GM19035 (cell line): Measurements from ENCODE around the gene OSTM1.
"Not testable (repeated sequence)": the region's sequence is repeated elsewhere in the genome, so short reads cannot be mapped to it uniquely, and the experiment has no call there.

Source experiments
- ATAC-seq: cut with Tn5 transposase; IDR thresholded peaks from one replicate; pipeline ENCODE4 v1.9.1; 2021; ENCODE audit not compliant: unreplicated experiment

OSTM1 gene

DNA sequence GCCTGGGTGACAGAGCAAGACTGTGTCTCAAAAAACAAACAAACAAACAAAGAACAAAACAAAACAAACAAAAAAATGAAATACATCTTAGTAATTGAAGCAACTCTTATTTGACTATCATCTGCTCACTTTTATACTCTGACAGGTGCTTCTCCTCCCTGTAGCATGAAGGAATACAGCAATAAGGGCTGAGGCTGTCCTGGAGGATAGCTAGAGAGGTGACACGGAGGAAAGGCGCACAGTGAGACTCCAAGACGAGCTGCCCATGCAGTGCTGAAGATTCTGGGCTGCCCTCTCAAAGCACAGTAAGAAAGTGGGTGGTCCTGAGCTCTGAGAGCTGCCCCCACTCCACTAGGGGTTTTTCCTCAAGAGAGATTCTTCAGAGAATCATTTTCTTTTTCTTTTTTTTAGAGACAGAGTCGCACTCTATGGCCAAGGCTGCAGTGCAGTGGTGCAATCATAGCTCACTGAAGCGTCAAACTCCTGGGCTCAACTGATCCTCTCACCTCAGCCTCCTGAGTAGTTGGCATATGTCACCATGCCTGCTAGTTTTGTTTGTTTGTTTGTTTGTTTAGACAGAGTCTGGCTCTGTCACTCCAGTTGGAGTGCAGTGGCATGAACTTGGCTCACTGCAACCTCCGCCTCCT lies 50.0 kb downstream of the OSTM1 start:
- no peak for ATAC-seq

DNA sequence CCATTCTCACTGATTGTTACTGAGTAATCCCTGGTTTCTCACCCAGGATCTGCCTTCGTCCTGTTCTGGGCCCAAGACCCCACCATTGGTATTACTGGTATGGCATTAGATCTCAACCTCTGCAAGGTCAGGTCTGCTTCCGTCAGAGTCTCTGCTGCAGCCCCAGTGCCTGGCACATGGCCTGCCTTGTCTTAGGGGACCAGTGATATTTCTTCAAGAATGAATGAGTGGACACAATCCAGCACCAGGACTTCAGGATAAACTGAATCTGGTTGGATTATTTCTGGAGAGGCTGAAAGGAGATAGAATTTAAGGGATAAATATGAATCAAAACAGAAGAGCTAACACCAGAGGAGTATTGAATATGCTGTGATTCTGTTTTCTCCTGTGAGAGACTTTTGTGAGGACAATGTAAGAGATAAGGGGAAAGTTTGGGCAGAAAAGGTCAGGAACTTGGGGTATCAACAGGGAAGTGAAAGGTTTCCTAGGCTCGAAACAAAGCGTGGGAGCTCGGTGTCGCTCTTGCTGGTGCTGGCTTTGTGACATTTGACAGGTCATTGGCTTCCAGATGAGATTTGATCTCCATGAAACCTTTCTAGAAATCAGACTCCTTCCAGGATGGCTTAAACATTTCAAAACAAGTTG lies 53.9 kb downstream of the OSTM1 start:
- ATAC-seq = no peak

DNA sequence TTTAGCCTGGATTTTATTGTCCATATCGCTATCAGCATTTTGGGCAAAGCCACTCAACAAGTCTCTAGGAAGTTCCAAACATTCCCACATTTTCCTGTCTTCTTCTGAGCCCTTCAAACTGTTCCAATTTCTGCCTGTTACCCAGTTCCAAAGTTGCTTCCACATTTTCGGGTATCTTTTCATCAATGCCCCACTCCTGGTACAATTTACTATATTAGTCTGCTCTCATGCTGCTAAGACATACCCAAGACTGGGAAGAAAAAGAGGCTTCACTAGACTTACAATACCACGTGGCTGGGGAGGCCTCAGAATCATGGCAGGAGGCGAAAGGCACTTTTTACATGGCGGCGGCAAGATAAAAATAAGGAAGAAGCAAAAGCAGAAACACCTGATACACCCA lies 58.3 kb downstream of the OSTM1 start:
- ATAC-seq = not testable (repeated sequence)

DNA sequence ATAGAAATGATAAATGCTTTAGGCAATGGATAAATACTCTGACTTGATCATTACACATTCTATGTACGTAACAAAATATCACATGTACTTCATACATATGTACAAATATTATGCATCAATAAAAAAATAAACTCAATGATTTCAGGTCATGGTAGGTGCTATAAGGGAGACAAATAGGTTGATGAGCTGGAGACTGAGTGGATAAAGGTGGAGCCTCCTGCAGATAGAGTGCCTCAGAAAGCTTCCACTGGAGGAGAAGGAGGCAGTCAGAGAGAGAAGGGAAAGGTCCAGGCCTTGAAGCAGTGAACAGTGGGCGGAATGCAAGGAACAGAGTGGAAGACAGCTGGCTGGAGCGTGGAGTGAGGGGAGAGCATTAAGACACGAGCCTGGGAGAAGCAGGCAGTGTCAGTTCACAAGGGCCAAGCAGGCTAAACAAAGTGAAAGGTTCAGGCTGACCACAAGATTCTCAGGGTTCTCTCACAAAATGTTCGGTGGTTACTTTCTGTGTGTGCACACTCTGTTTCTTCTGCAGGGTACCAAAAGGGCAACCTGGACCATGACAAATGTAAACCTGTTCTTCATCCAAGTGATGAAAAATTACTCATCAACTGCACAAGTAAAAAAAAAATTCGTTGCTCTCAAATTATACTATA lies 60.6 kb downstream of the OSTM1 start:
- no peak for ATAC-seq

DNA sequence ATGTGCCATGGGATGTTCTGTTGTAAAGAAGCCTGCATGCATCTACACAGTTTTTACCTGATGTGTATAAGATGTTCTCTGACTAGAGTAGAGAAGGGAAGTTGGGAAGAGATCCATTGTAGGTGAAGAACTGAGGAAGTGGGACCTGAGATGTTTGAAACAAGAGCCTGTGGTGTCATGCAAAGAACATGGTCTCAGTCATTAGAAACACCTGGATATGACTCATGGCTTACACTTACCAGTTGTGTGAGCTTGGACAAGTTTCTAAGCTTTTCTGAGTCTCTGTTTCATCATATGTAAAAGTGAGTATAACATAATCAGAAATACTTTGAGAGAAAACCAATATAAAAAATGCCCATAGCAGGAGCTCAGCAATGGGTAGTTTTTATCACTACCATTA lies 64.6 kb downstream of the OSTM1 start:
- ATAC-seq = no peak

DNA sequence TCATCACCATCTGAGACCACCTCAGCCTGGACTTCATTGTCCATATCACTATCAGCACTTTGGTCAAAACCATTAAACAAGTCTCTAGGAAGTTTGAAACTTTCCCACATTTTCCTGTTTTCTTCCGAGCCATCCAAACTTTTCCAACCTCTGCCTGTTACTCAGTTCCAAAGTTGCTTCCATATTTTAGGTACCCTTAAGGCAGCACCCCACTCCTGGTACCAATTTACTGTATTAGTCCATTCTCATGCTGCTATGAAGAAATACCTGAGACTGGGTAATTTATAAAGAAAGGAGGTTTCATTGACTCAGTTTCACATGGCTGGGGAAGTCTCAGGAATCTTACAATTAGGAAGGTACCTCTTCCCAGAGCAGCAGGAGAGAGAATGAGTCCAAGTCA lies 65.3 kb downstream of the OSTM1 start:
- ATAC-seq = not testable (repeated sequence)

DNA sequence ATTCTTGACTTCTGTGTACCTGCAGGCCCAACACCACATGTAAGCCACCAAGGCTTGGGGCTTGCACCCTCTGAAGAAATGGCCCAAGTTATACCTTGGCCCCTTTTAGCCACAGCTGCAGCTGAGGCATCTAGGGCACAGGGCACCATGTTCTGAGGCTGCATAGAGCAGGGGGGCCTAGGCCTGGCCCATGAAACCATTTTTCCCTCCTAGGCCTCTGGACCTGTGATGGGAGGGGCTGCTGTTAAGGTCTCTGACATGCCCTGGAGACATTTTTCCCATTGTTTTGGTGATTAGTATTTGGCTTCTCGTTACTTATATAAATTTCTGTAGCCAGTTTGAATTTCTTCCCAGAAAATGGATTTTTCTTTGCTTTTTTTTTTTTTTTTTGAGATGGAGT lies 66.2 kb downstream of the OSTM1 start:
- ATAC-seq = no peak

DNA sequence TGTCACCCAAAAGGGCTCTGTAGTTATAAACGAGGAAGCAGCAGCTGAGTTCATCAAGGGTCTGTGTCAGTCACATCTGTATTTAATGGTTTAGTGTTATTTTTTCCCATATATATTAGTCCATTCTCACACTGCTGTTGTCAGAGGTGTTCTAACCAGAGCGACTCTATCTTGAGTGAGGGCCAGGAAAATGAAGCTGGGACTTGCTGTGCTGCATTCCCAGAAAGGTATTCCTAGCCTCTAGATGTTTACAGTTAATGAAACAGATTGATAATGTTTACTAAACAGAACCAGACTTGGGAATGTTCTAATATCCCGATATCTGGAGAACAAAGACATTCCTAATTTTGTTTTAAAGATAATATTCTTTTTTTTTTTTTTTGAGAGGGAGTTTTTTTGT lies 68.6 kb downstream of the OSTM1 start:
- no peak for ATAC-seq

DNA sequence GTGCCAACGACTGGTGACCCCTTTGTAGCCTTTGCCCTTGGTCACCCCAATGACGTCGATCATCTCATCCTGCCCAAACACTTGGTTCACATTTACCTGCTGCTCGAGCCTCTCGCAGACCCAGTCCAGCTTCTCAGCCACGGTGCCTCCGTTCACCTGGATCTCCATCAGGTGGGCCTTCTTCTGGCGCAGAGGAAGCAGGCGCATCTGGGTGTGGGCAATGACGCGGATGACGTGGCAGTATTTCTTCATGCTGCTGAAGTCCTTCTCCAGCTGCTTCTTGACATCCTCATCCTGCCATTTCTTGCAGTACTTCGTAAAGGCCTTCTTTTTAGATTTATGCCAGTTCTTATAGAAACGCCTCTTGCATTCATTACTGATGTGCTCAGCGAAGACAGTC lies 69.7 kb downstream of the OSTM1 start:
- no peak for ATAC-seq

DNA sequence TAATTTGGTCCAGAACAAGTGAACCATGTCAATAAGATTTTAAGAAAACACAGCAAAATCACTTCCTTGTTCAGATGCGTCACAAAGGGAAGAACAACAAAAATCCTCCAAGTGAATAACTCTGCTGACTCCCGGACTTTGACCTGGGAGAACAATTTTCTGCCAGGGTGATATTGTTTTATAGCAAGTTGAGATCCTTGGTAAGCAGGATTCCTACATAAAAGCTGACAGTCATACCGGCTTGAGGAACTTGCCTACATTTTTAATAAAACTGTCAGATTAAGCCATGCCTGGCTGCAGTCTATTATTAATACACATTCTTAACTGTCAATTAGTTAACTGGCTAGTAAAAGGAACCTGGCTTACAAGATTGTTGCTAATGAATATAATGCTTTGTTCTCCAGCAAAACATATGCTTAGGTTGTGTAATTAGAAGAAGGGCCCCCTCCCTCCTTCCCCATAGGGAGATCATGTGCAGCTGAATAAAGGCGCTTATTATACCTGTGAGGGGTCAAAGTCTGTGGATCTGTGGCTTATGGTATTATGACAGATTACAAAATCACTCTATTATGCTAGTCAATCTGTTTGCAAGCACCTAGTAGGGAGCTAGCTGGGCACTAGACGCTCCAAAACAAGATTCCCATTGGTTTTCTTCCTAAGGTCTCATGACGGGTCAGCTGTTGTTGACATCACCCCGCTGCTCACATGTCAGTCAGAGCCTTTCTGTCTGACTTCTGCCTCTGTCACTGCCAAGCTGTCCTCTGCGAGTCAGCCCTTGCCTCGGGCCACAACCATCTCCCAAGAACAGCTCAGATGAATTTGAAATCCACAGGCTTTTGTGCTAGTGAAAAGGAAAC lies 71.9 kb downstream of the OSTM1 start:
- ATAC-seq = no peak

DNA sequence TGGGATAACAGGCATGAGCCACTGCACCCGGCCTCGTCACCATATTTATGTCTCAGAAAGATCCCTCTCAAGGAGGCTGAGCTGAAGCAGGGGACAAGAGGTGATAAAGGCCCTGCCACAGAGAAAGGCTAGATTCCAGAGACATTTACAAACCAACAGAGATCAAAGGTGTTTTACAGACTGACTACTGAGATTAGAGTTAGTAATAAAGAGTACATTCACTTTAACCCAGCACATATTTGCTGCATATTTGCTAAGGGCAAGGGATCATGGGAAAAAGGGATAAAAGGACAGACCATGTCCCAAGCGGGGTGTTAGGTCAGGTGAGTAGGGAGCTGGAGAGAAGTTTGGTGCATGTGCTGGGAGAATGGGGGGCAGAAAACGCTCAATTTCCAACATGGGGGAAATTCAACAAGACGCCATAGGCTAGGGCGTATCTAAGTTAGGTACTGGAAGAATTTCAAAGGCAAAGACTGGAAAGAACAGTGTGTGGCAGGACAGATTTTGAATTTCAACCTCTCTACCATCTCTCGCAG lies 72.8 kb downstream of the OSTM1 start:
- no peak for ATAC-seq

DNA sequence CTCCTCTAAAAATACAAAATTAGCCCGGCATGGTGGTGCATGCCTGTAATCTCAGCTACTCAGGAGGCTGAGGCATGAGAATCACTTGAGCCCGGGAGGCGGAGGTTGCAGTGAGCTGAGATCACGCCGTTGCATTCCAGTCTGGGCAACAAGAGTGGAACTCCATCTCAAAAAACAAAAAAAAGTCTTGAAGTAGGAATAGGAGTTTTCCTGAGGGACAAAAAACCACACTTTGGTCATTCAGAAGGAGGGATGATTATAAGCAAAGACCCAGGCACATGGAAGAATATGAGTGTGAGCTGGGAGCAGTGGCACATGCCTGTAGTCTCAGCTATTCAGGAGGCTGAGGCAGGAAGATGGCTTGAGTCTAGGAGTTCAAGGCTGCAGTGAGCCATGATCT lies 74.3 kb downstream of the OSTM1 start:
- not testable (repeated sequence) for ATAC-seq

DNA sequence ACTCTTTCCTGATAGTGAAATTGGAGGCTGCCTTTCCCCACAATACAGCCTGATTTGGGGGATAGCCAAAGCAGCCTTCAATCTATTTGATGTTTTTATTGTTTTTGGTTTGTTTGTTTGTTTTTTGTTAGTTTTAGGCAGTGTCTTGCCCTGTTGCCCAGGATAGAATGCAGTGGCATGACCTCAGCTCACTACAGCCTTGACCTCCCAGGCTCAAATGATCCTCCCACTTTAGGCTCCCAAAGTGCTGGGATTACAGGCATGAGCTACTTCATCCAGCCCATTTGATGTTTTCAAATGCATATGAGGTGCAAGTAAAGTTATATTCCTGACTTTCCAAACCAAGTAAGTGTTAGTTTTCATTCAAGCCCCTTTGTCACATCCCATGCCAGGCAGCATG lies 75.2 kb downstream of the OSTM1 start:
- ATAC-seq = no peak

DNA sequence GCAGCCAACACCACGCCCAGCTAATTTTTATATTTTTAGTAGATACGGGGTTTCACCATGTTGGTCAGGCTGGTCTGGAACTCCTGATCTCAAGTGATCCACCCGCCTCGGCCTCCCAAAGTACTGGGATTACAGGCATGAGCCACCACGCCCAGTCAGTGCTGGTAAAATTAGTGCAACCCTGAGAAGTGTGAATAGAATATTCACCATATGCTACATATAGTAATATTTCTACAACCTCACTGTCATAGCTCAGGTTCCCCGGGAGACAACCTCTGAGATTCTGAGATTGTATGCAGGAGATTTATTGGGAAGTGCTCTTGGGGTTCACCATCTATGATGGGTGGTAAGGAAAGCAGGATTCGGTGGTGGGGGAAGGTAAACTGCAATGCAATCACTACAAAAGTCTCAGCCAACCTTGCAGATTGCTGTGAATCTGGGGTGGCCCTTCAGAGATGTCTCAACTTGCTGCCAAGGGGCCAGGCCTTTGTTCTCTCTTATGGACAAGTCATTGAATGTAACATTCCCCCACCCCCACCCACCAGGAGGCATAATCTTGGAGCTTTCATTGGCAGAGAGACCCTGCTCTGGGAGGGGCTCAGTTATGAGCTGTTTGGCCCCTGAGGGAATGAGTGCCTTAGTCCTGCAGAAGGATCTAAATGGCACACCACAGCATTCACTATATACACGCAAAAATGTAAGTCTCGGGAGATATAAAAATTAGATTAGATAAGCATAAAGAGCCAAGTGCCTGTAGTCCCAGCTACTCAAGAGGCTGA lies 82.6 kb downstream of the OSTM1 start:
- no peak for ATAC-seq
